Kidney tubule cell (primary cell): ENCODE data around the gene DPP8.
A peak's percentile ranks its signal among the peaks of the same experiment; 100 is the strongest.
"Not testable (repeated sequence)": the region's sequence is repeated elsewhere in the genome, so short reads cannot be mapped to it uniquely, and the experiment has no call there.

ENCODE experiments used
- DNase-seq: peaks from one replicate; pipeline ENCODE4 v3.0.0-alpha.2; 2018; ENCODE audit warnings: low spot score

DPP8 gene

DNA sequence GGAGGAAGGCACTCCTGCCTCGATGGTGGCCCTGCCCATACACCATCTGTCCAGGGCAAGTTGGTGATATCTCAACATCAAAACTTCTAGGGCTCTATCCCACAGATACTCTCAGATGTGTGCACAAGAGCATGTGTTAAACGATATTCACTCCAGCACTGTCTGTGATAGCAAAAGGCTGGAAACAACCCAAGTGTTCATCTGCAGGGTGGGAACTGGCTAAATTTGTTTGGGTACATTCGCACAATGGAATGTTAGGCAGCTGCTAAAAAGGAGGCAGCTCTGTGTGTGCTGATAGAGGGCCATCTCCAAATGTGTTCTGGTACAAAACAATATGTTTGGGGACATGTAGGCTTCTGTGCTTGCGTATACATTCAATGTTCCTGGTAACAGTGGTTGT lies 114.5 kb downstream of the DPP8 start:
- no peak for DNase-seq

DNA sequence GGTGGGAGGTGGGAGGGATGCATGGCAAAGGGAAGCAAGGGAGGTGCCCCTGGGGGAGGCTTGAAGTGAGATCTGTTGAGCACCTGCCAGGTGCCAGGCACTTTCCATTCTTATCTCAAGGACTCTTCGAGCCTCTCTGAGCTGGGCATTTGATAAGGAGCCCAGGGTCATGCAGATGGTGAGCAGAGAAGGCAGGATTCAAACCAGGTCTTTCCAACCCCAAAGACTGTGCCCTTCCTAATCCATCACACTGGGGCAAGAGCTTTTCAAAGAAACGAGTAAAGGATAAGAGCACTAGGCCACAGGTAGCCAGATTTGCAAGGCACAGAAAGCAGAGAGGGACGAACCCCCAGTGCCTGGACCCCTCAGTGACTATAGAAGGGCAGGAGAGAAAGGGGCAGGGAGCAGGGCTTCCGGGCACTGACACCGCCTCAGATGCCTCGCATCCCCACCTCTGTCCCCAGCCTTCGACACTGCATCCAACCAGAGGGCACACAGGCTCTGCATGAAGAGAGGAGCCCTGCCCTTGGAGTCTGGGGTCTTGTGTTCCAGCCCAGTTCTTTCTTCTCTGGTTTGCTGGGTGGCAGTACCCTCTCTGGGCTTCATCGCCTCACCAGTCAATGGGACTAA lies 115.8 kb downstream of the DPP8 start:
- no peak for DNase-seq

- peak; percentile 71 for DNase-seq
Measured at GRCh38 chr15:65400760-65401610, 116.5 kb downstream of the DPP8 start.

- no peak for DNase-seq
Measured at GRCh38 chr15:65399997-65400396, 117.5 kb downstream of the DPP8 start.

DNA sequence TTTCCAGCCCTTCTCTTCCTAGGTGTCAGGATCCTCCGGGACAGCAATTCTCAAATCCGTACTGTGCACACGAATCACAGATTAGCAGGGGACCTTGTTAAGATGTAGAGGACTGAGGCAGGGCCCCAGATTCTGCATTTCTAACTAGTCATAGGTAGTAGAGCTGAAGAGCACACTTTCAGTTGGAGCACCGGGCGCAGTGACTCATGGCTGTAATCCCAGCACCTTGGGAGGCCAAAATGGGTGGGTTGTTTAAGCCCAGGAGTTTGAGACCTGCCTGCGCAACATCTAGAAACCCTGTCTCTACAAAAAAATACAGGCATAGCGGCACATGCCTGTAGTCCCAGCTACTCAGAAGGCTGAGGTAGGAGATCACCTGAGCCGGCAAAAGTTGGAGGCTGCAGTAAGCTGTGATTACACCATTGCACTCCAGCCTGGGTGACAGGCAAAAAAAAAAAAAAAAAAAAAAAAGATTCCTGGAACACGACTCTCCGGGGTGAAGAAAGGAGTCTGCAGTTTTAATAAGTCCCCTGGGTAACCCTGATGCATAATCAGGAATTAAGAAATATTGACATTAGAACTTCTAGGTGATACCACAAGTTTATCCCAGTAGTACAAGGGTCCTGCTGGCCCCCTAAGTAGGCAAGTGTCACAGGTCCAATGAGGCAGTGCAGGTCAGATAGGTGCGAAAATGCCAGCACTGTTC lies 118.3 kb downstream of the DPP8 start:
- DNase-seq: no peak

GRCh38 chr15:65398486-65398885 lies 119.0 kb downstream of the DPP8 start:
- DNase-seq: not testable (repeated sequence)

- DNase-seq: no peak
Measured at GRCh38 chr15:65396965-65397317, 120.5 kb downstream of the DPP8 start.

GRCh38 chr15:65396283-65396964 lies 121.1 kb downstream of the DPP8 start:
- DNase-seq: no peak

DNA sequence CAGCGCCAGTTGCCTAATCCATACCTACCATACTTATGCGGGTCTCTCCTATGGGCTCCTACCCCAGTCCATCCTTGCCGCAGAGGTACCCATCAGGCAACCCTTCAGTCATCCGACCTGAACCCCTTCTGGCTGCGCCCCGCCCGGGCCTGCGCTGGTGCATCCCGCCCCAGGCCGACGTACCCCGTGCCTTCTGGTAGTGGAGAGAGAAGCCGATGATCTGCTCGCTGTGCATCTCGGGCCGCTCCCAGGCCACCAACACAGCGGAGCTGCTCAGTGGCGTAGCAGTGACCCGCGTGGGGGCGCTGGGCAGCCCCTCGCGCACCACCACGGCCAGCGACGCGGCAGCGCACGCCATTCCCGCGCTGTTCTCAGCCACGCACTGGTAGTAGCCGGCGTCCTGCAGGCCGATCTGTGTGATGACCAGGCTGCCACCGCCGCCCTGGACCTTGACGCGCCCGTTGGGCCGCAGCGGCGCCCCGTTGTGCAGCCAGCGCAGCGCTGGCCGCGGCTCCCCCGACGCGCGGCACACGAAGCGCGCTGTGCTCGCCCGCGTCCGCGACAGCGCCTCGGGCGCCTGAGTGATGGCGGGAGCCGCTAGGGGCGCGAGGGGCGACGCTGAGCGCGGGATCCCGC lies 121.8 kb downstream of the DPP8 start:
- DNase-seq: no peak

DNA sequence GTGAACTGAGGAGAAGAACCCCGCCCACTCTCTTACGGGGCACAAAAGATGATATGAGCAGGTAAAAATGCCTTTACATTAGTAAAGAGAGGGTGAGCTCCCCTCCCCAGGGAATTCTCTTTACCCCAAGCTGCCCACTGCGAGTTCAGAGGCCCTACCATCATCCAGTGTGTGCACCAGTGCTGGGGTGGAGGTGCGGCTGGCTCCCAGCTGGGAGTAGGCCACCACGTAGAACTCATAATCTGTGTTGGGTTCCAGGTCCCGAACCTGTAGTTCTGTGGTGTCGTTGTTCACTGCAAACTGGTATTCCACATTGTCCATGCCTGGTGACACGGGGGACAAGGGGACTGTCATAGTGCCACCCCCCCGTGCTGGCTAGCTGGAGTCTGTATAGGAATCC lies 122.6 kb downstream of the DPP8 start:
- DNase-seq: no peak

DNA sequence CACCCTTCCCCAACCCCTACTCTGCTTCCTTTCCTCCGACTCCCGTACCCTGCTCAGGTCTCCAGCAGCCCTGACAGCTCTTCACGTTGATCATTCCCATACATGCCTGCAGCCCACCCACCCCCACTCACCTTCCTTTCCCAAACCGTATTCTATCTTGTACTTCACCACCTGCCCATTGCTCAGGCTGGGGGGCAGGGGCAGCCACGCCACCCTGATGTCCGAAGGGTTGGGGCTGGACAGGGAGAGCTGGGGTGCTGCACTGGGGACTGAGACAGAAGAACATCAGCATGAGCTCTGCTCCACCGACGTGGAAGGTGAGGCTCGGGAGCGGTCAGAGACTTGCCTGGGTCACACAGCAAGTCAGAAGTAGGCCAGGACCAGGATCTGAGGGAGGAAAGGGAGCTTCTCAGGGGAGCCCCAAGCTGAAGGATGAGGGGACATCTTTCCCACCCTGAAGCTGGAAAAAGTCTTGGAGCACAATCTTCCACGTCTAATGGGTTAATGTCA lies 123.2 kb downstream of the DPP8 start:
- DNase-seq: no peak

GRCh38 chr15:65393557-65393956 lies 123.9 kb downstream of the DPP8 start:
- DNase-seq: no peak

GRCh38 chr15:65393091-65393490 lies 124.4 kb downstream of the DPP8 start:
- DNase-seq: no peak
